HepG2 (cell line): ENCODE results near the gene SPINK7. TPM values are rescaled to one million over a fixed set of nuclear protein-coding genes. Genes with fewer than 3 reads are reported as not detected.

Experiments used
- HMGA1 ChIP-seq: sonication (generic); formaldehyde crosslinking; conservative IDR thresholded peaks from 2 replicates; pipeline ENCODE4 v1.4.0; 2020; ENCODE audit warnings: missing genetic modification reagents
- MED8 ChIP-seq: sonication (generic); formaldehyde crosslinking; IDR thresholded peaks from 2 replicates; pipeline ENCODE4 v1.8.1; 2023; ENCODE audit warnings: mild to moderate bottlenecking, missing genetic modification reagents; ENCODE audit not compliant: insufficient replicate concordance
- RBAK ChIP-seq: sonication (generic); formaldehyde crosslinking; IDR thresholded peaks from 2 replicates; pipeline ENCODE4 v1.5.1; 2020; ENCODE audit warnings: mild to moderate bottlenecking, missing genetic modification reagents
- ZBTB3 ChIP-seq: sonication (generic); formaldehyde crosslinking; IDR thresholded peaks from 2 replicates; pipeline ENCODE4 v1.4.0; 2020; ENCODE audit warnings: low read depth, mild to moderate bottlenecking, moderate library complexity, missing genetic modification reagents, borderline replicate concordance
- ZFAT ChIP-seq: sonication (generic); formaldehyde crosslinking; conservative IDR thresholded peaks from 2 replicates; pipeline ENCODE4 v1.8.1; 2023; ENCODE audit warnings: missing genetic modification reagents, inconsistent platforms
- ZNF256 ChIP-seq: sonication (generic); formaldehyde crosslinking; conservative IDR thresholded peaks from 2 replicates; pipeline ENCODE4 v1.4.0; 2020; ENCODE audit warnings: missing genetic modification reagents
- polyA plus RNA-seq, 8 experiments: library from polyadenylated mRNA; depleted of rRNA in 3 of 8; stranded (reverse) in 7 of 8; unstranded in 1 of 8; fragments of >200 nt; fragmentation: Illumina TruSeq in 4 of 8; extraction: Trizol in 4 of 8; gene quantifications; 2 replicates each; pipeline versions ENCODE4 v1.2.1 to v1.2.3, GENCODE V29; 2011 to 2016; ENCODE audit warnings: low read depth in 4 of 8, missing spikeins in 1 of 8, mixed read lengths in 1 of 8; ENCODE audit not compliant: insufficient read depth in 1 of 8
- total RNA-seq, 5 experiments: library from RNA; depleted of rRNA; stranded (reverse); fragments of >200 nt; fragmentation: Illumina TruSeq; extraction: Trizol; gene quantifications; 2 replicates each; pipeline ENCODE4 v1.2.3, GENCODE V29; 2016; ENCODE audit warnings: low read depth in 1 of 5
- TF ChIP-seq, protein P1 (sequence below), 2 experiments: sonication (generic) in 1 of 2; formaldehyde crosslinking in 1 of 2; IDR thresholded peaks; 2 replicates each; pipeline versions ENCODE4 v1.4.0 to v1.6.1; 2016 to 2020; ENCODE audit warnings: borderline replicate concordance in 1 of 2, low read depth in 1 of 2, mild to moderate bottlenecking in 1 of 2, missing genetic modification reagents in 1 of 2
- TF ChIP-seq, protein P2 (sequence below): sonication (generic); formaldehyde crosslinking; IDR thresholded peaks from 2 replicates; pipeline ENCODE4 v1.4.0; 2020; ENCODE audit warnings: missing genetic modification reagents
- TF ChIP-seq, protein P3 (sequence below): sonication (generic); formaldehyde crosslinking; IDR thresholded peaks from 2 replicates; pipeline ENCODE4 v1.5.0; 2020; ENCODE audit warnings: mild to moderate bottlenecking, missing genetic modification reagents

The SPINK7 gene
- total and polyA plus RNA-seq, 2 of the 13 experiments (the other 11 are each of a cell fraction or from before 2014, with no cell fraction given), result 0.15 TPM; not detected in 1

DNA sequence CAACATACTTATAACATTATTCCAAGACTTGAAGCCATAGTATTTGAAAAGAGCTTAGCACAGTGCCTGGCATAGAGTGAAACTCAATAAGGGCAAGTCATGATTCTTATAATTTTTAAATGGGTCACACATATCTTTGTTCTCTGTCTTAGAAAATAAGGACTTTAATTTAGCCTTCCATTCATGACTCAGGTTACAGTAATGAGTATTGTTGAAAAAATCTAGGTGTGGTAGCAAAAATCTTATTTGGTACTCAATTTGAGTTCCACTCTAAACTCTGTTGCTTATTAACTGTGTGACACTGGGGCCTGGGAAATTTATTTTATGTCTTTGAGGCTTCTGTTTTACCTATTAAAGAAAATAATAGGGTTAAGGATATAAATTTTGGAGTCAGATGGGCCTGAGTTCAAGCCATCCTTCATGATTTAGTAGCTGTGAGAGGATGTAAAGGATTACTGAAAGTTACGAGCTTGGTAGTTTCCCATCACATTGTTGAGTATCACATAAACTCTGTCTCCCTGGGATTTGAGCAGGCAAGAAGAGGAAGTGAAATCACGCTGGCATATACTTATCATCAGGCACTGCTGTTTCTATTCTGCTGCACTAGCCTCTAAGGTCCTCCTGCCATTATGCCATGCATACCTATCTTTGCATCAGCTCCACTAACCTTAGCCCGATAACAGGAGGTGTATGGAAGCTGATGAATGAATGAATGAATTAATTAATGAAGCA, 24.6 kb downstream of the SPINK7 start (continued):
- TF ChIP-seq, protein P1, sequence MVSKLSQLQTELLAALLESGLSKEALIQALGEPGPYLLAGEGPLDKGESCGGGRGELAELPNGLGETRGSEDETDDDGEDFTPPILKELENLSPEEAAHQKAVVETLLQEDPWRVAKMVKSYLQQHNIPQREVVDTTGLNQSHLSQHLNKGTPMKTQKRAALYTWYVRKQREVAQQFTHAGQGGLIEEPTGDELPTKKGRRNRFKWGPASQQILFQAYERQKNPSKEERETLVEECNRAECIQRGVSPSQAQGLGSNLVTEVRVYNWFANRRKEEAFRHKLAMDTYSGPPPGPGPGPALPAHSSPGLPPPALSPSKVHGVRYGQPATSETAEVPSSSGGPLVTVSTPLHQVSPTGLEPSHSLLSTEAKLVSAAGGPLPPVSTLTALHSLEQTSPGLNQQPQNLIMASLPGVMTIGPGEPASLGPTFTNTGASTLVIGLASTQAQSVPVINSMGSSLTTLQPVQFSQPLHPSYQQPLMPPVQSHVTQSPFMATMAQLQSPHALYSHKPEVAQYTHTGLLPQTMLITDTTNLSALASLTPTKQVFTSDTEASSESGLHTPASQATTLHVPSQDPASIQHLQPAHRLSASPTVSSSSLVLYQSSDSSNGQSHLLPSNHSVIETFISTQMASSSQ (IDR thresholded peaks at IDR 0.05; ENCODE audit: low read depth), result no peak
- TF ChIP-seq, protein P1 (CRISPR knock-in tag; IDR thresholded peaks at IDR 0.05; ENCODE audit: borderline replicate concordance), result no peak
- no peak for TF ChIP-seq ZFAT (CRISPR knock-in tag)
- TF ChIP-seq, protein P2, sequence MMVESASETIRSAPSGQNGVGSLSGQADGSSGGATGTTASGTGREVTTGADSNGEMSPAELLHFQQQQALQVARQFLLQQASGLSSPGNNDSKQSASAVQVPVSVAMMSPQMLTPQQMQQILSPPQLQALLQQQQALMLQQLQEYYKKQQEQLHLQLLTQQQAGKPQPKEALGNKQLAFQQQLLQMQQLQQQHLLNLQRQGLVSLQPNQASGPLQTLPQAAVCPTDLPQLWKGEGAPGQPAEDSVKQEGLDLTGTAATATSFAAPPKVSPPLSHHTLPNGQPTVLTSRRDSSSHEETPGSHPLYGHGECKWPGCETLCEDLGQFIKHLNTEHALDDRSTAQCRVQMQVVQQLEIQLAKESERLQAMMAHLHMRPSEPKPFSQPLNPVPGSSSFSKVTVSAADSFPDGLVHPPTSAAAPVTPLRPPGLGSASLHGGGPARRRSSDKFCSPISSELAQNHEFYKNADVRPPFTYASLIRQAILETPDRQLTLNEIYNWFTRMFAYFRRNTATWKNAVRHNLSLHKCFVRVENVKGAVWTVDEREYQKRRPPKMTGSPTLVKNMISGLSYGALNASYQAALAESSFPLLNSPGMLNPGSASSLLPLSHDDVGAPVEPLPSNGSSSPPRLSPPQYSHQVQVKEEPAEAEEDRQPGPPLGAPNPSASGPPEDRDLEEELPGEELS, result no peak
- TF ChIP-seq MED8 (CRISPR knock-in tag), result no peak
- TF ChIP-seq RBAK (CRISPR knock-in tag), result no peak
- TF ChIP-seq ZNF256 (CRISPR knock-in tag), result no peak
- TF ChIP-seq ZBTB3 (CRISPR knock-in tag), result no peak
- no peak for TF ChIP-seq HMGA1 (CRISPR knock-in tag)
- TF ChIP-seq, protein P3, sequence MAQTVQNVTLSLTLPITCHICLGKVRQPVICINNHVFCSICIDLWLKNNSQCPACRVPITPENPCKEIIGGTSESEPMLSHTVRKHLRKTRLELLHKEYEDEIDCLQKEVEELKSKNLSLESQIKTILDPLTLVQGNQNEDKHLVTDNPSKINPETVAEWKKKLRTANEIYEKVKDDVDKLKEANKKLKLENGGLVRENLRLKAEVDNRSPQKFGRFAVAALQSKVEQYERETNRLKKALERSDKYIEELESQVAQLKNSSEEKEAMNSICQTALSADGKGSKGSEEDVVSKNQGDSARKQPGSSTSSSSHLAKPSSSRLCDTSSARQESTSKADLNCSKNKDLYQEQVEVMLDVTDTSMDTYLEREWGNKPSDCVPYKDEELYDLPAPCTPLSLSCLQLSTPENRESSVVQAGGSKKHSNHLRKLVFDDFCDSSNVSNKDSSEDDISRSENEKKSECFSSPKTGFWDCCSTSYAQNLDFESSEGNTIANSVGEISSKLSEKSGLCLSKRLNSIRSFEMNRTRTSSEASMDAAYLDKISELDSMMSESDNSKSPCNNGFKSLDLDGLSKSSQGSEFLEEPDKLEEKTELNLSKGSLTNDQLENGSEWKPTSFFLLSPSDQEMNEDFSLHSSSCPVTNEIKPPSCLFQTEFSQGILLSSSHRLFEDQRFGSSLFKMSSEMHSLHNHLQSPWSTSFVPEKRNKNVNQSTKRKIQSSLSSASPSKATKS, result no peak
